Left cardiac atrium (tissue), 4 donors: ENCODE results near the gene ZNF165. TPM values are rescaled to one million over a fixed set of nuclear protein-coding genes. Genes with fewer than 3 reads are reported as not detected.
"Not testable (repeated sequence)": the region's sequence is repeated elsewhere in the genome, so short reads cannot be mapped to it uniquely, and the experiment has no call there.

Experiments used
- ATAC-seq, 2 donors: fragments of 200-7000 bp; cut with Tn5 transposase; one replicate each; pipeline ENCODE4 v1.9.1; 2020; ENCODE audit warnings: mild to moderate bottlenecking in 2 of 2, moderate library complexity in 2 of 2
- DNase-seq: peaks from one replicate; pipeline ENCODE4 v3.0.0-alpha.2; 2020
- intact Hi-C, 2 donors: fragments of 100-400 bp; cut with DNase I; formaldehyde crosslinking; loops; one replicate each; pipeline versions ENCODE4 v1.14.1 to v1.15.1; 2022 to 2023
- total RNA-seq, 2 donors: library from RNA; stranded (reverse); fragmentation: NEBNext Ultra II Directional; extraction: Animal tissue kit (Norgen Biotek cat#: 25700); gene quantifications; one replicate each; pipeline ENCODE4 v1.2.1, GENCODE V29; 2021
- donor health status: DM: no; HTN: yes; CAD: no.
- donor health status: DM: no; HTN: yes; CAD: no; lungs with severe emphysema.
- donor health status: DM: yes; HTN: yes; CAD: no.
- donor health status: Dilated cardiomyopathy.

The ZNF165 gene
- total RNA-seq, 2 donors from 2014 or later = 0.24 to 0.44 TPM

- no peak for ATAC-seq
- no peak for DNase-seq
- intact Hi-C loops = no loop called here
Measured at GRCh38 chr6:28117386-28118050, 37.1 kb downstream of the ZNF165 start.

DNA sequence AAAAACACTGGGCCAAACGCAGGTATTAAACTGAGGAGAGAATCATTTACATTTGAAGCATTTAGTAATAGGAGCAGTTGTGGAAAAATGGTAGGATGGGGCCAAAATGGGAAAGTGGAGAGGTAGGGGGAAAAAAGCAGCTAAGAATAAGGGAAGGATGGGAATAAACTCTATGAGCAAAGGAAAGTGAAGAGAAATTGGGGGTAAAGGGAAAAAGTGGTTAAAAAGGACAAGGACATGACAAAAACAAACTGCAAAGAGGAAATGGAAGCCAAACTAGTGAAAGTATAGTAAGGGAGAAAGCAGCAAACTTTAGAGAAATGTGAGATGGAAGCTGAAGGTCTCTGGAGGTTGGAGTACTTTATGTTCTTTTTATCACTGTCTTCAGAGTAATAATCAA is 37.8 kb downstream of the ZNF165 start:
- intact Hi-C loops = no loop called here
- ATAC-seq = no peak
- DNase-seq = no peak

DNA sequence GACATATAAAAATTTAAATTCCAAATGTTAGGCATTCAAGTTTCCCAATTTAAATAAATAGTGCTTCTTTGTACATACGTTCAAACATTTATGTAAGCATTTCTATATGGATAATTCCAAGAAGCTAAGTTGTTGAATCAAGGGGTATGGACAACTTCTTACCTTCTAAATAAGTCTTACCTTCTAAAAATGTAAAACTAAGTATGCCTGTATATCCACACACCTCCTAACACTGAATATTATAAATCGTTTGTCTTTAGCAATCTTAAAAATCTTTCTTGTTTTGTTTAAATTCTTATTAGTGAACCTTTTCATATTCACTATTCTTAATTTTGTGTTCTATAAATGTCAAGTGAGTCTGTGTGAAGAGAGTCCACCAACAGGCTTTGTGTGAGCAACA is 41.5 kb downstream of the ZNF165 start:
- intact Hi-C loops = no loop called here

GRCh38 chr6:28122283-28122682 is 41.9 kb downstream of the ZNF165 start:
- intact Hi-C loops, ATAC-seq, DNase-seq: not testable (repeated sequence)

More for the DNA sequence above, 41.5 kb downstream of the ZNF165 start:
- ATAC-seq (no peak), DNase-seq (no peak)

- ATAC-seq (peak; percentile 99 to 100), DNase-seq (peak; percentile 88)
- intact Hi-C loops = no loop called here
Measured at GRCh38 chr6:28124350-28124970, 44.1 kb downstream of the ZNF165 start, which contains the start of gene ZSCAN16. Gene ZSCAN16 (plus strand): TSS chr6:28124609. CDS start chr6:28125444, 835 bp downstream.

- intact Hi-C loops = no loop called here
- DNase-seq (no peak), ATAC-seq (no peak)
Measured at GRCh38 chr6:28124971-28125353, 44.6 kb downstream of the ZNF165 start.

DNA sequence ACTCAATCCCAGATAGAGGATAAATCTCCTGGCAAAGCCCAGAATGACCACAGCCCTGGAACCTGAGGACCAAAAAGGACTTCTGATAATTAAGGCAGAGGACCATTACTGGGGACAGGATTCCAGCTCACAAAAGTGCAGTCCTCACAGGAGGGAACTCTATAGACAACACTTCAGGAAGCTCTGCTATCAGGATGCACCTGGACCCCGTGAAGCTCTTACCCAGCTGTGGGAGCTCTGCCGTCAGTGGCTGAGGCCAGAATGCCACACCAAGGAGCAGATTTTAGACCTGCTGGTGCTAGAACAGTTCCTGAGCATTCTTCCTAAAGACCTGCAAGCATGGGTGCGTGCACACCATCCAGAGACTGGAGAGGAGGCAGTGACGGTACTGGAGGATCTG is 45.0 kb downstream of the ZNF165 start:
- intact Hi-C loops = no loop called here
- ATAC-seq = no peak
- no peak for DNase-seq

- DNase-seq (no peak), ATAC-seq (no peak)
- intact Hi-C loops = loop anchor here in 1 of 2 donors (10.0 kb wide), 1 partner anchor 221 kb away; no protein-coding TSS in a partner anchor
Measured at GRCh38 chr6:28134015-28134414, 53.6 kb downstream of the ZNF165 start.

DNA sequence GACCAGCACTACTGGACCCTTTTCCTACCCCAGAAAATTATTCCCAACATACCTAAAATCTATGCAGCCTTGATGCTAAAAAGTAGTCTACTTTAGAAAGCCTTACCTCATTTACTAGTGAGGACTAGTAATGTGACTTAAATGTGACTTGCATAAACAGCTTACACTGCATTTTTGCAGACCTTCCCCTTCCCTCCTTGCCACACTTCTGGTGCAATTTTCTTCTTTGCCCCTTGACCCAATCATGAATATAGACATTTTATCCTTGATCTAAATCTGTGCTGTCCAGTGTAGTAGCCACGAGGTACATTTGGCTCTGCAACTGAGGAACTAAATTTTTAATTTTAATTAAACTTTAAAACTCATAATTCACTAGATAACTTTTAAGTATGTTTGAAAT is 54.3 kb downstream of the ZNF165 start:
- intact Hi-C loops = loop anchor here (5.0 to 10.0 kb wide), 2 partner anchors 220 to 223 kb away; no protein-coding TSS in a partner anchor
- ATAC-seq (no peak), DNase-seq (no peak)

DNA sequence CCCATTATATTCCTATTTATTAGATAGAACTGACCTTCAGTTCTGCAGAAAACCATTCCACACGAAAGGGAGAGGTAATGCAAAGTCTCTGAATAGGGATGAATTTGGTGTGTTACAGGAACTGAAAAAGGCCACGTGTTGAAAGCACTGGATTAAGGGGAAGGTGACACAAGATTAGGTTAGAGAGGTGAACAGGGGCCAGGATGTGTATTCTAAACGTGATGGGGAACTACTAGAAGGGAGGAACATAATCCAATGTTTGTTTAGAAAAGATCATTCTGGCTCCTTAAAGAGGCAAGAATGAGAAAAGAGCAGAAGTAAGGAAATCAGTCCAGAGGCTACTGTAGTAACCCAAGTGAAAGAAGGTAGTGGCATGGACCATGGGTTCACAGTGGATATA is 55.0 kb downstream of the ZNF165 start:
- DNase-seq (no peak), ATAC-seq (no peak)
- intact Hi-C loops = loop anchor here (5.0 to 10.0 kb wide), 2 partner anchors 219 to 222 kb away; no protein-coding TSS in a partner anchor

DNA sequence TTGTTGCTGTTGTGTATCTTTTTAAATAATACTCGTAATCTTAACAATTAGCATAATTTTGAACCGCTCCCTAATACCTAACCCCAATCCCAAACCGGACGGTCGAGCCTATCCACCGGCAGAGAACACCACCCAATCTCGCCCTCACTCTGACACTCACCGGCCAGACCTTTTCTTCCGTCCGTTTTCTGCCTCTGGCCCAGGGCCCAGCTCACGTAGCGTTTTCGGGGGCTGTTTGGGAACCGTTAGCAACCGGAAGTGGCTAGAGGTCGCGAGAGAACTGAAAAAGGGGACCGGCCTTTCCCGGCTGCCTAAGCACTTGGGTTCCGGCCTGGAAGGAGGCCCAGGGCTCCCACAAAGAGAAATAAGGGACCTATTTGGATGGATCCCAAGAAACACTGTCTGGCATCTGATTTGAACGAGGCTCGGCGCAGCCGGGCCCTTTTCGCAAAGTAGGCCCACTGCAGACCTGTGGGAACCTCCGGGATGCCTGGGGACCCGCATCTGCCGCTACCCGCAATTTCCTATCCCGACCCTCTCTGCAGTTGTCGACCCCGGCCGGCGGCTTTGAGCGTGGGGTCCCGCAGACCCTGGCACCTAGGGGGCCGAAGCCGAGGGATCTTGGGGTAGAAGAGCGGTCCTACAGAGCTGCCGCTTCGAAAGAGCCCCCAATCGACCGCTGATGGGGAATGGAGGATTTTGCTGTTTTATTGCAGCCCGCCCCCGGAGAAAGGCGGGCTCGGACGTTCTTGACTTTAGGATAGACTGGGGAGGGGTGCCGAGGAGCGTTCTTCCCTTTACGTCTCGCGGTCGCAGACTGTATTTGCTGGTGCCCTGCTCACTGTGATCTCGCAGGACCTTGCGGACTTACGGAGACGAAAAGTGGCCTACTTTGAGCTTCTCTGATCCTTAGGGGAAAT is 56.5 kb downstream of the ZNF165 start:
- DNase-seq = peak; percentile 95
- intact Hi-C loops = loop anchor here (5.0 to 10.0 kb wide), 2 partner anchors 218 to 220 kb away; no protein-coding TSS in a partner anchor
- ATAC-seq = peak; percentile 91 to 92

DNA sequence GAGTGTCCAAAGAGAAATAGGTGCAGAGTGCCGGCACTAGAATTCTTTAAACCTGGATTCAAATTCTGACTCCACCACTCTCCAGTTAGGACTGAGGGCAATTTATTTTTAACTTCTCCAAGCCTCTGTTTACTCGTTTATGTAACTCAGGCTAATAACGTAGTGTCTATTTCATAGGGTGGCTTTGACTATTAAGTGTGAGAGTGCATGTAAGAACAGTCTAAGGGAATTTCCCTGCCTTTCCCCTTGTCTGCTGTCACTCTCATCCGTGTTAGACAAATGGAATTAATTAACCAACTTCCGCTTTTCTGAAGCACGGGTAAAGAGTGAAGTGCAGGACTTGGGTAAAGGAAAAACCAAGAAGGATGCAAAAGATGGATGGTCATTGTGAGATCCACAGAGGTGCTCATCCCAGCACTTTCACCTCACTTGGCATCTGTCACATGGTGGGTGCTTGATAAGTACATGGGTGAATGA is 57.2 kb downstream of the ZNF165 start:
- intact Hi-C loops = loop anchor here (5.0 to 10.0 kb wide), 2 partner anchors 217 to 220 kb away; no protein-coding TSS in a partner anchor
- no peak for DNase-seq
- ATAC-seq = peak; percentile 3 to 4

Other genes starting within 250 kb of the ZNF165 start
- not detected for gene OR2B2, start 168.2 kb upstream of the ZNF165 start, total RNA-seq
- not detected for gene OR2B6, start 123.3 kb upstream of the ZNF165 start, total RNA-seq
- 1 to 10 TPM; 2.4 TPM for gene ZSCAN16, start 44.0 kb downstream of the ZNF165 start, total RNA-seq
- gene ZKSCAN8, start 61.3 kb downstream of the ZNF165 start, total RNA-seq = 10 to 100 TPM; 10.8 to 15.8 TPM
- gene ZSCAN9, start 144.7 kb downstream of the ZNF165 start, total RNA-seq = 1 to 10 TPM; 9.2 to 9.6 TPM
- 1 to 10 TPM; 2.3 to 3.1 TPM for gene ZKSCAN4, start 171.7 kb downstream of the ZNF165 start, total RNA-seq
- 1 to 10 TPM; 5.4 to 6.1 TPM for gene NKAPL, start 178.7 kb downstream of the ZNF165 start, total RNA-seq
- gene ZSCAN26, start 186.6 kb downstream of the ZNF165 start, total RNA-seq = 10 to 100 TPM in 1 of 2 donors, 1 to 10 TPM in 1; 8.8 to 11.9 TPM
- 1 to 10 TPM; 2.7 TPM for gene PGBD1, start 201.0 kb downstream of the ZNF165 start, total RNA-seq